Fibroblast of lung (primary cell): ENCODE results near the gene STXBP6. TPM values are rescaled to one million over a fixed set of nuclear protein-coding genes. Genes with fewer than 3 reads are reported as not detected.
A peak's percentile ranks its signal among the peaks of the same experiment; 100 is the strongest.

Experiments used
- DNase-seq, 2 donors: peaks; one replicate each; pipeline versions ENCODE4 v3.0.0 to v3.0.0-alpha.2; 2010; ENCODE audit warnings: low read depth in 2 of 2
- H2AFZ ChIP-seq: 2 replicates; pipeline ENCODE4 v1.5.1; 2012; ENCODE audit warnings: low read length, control low read depth, inconsistent platforms
- H3K27ac ChIP-seq: 2 replicates; pipeline ENCODE4 v1.5.1; 2011; ENCODE audit warnings: low read length, control low read depth; ENCODE audit not compliant: insufficient read depth
- H3K27me3 ChIP-seq: 2 replicates; pipeline ENCODE4 v1.5.1; 2011; ENCODE audit warnings: mild to moderate bottlenecking, low read length; ENCODE audit not compliant: control insufficient read depth, insufficient read depth
- H3K36me3 ChIP-seq: 2 replicates; pipeline ENCODE4 v1.5.1; 2011; ENCODE audit warnings: low read length; ENCODE audit not compliant: control insufficient read depth, insufficient read depth
- H3K4me1 ChIP-seq: 2 replicates; pipeline ENCODE4 v1.5.1; 2011; ENCODE audit warnings: low read length; ENCODE audit not compliant: control insufficient read depth, insufficient read depth; ENCODE audit errors: extremely low read depth
- H3K4me2 ChIP-seq: 2 replicates; pipeline ENCODE4 v1.5.1; 2011; ENCODE audit warnings: low read length, control low read depth; ENCODE audit not compliant: insufficient read depth; ENCODE audit errors: extremely low read depth
- H3K4me3 ChIP-seq, 4 experiments: fragments of 200-600 bp in 1 of 4; sonication (generic) in 1 of 4; replicated peaks in 1 of 4; 2 replicates each; pipeline ENCODE4 v1.5.1; 2011 to 2016; ENCODE audit warnings: low read length in 4 of 4, low read depth in 3 of 4, mild to moderate bottlenecking in 3 of 4, control low read depth in 2 of 4, inconsistent platforms in 1 of 4, mixed read lengths in 1 of 4; ENCODE audit not compliant: insufficient read depth in 1 of 4; ENCODE audit errors: control extremely low read depth in 1 of 4
- H3K79me2 ChIP-seq: 2 replicates; pipeline ENCODE4 v1.5.1; 2012; ENCODE audit warnings: mild to moderate bottlenecking, low read length, inconsistent platforms; ENCODE audit not compliant: control insufficient read depth, insufficient read depth
- H3K9ac ChIP-seq: 2 replicates; pipeline ENCODE4 v1.5.1; 2011; ENCODE audit warnings: mild to moderate bottlenecking, low read length, control low read depth; ENCODE audit not compliant: insufficient read depth
- H3K9me3 ChIP-seq: 2 replicates; pipeline ENCODE4 v1.5.1; 2012; ENCODE audit warnings: low read depth, low read length; ENCODE audit not compliant: control insufficient read depth, insufficient read depth
- H4K20me1 ChIP-seq: 2 replicates; pipeline ENCODE4 v1.5.1; 2011; ENCODE audit warnings: low read length; ENCODE audit not compliant: control insufficient read depth, insufficient read depth; ENCODE audit errors: extremely low read depth
- CTCF ChIP-seq, 2 donors: IDR thresholded peaks in 1 of 2; conservative IDR thresholded peaks in 1 of 2; 1 replicate in 1 of 2; 2 replicates in 1 of 2; pipeline ENCODE4 v1.5.1; 2011 to 2012; ENCODE audit warnings: low read length in 2 of 2, control low read depth in 1 of 2, inconsistent platforms in 1 of 2, low read depth in 1 of 2, mild to moderate bottlenecking in 1 of 2
- EZH2 ChIP-seq: IDR thresholded peaks from 2 replicates; pipeline ENCODE4 v1.5.1; 2012; ENCODE audit warnings: low read length, control low read depth, mild to moderate bottlenecking; ENCODE audit errors: missing control alignments
- polyA plus RNA-seq, 2 donors: library from polyadenylated mRNA; depleted of rRNA in 1 of 2; stranded (reverse) in 1 of 2; unstranded in 1 of 2; fragments of >200 nt; gene quantifications; 2 replicates each; pipeline ENCODE4 v1.2.1, GENCODE V29; 2011 to 2012; ENCODE audit warnings: missing spikeins in 1 of 2
- total RNA-seq: library from RNA; depleted of rRNA; stranded (reverse); fragments of >200 nt; gene quantifications from 2 replicates; pipeline ENCODE4 v1.2.1, GENCODE V29; 2014

Gene STXBP6
- total and polyA plus RNA-seq, 2 donors (not counting 1 experiment from before 2014, with no cell fraction given): 4.5 to 17.8 TPM

- no peak overlapping the region for H3K27ac ChIP-seq
- TF ChIP-seq CTCF (conservative IDR thresholded peaks at IDR 0.05 in 1 of 2, IDR thresholded peaks at IDR 0.05 in 1 of 2; ENCODE audit: low read depth in 1 of 2, low read length in 2 of 2): no peak
- TF ChIP-seq EZH2: no peak
- H3K9me3 ChIP-seq: no peaks in the 10 kb centered on the region
- H3K9ac ChIP-seq: no peak overlapping the region
- DNase-seq: no peak
- H3K79me2 ChIP-seq: no peaks in the 10 kb centered on the region
- H2AFZ ChIP-seq: no peak overlapping the region
- H3K4me1 ChIP-seq: peaks cover 8% of the 10 kb centered on the region
- no peaks in the 10 kb centered on the region for H3K27me3 ChIP-seq
- no peak overlapping the region for H3K4me2 ChIP-seq
- no peaks in the 10 kb centered on the region for H3K36me3 ChIP-seq
- H4K20me1 ChIP-seq: no peaks in the 10 kb centered on the region
- H3K4me3 ChIP-seq: no peak overlapping the region
Measured at GRCh38 chr14:25052385-25052784, 2.4 kb upstream of the STXBP6 start.

GRCh38 chr14:25050269-25051150, 563 bp upstream of the STXBP6 start:
- Histone ChIP-seq H4K20me1 (no peaks in the 10 kb centered on the region), H3K4me2 (peak overlapping the region; percentile 42), H3K9me3 (no peaks in the 10 kb centered on the region), H3K27me3 (no peaks in the 10 kb centered on the region), H3K79me2 (no peaks in the 10 kb centered on the region), H3K36me3 (no peaks in the 10 kb centered on the region), H3K9ac (peak overlapping the region; percentile 21), H3K4me3 (peak overlapping the region; percentile 65 to 70 (median 67)), H2AFZ (no peak overlapping the region), H3K4me1 (no peaks in the 10 kb centered on the region), H3K27ac (peak overlapping the region; percentile 3)
- TF ChIP-seq EZH2 (no peak), CTCF (conservative IDR thresholded peaks at IDR 0.05 in 1 of 2, IDR thresholded peaks at IDR 0.05 in 1 of 2; ENCODE audit: low read depth in 1 of 2, low read length in 2 of 2) (no peak)
- DNase-seq: peak; percentile 80 to 88

GRCh38 chr14:25049093-25049567, 817 bp downstream of the STXBP6 start:
- Histone ChIP-seq H3K9ac (peak overlapping the region; percentile 57), H3K79me2 (no peaks in the 10 kb centered on the region), H3K4me3 (peak overlapping the region; percentile 46 to 70 (median 66)), H3K9me3 (no peaks in the 10 kb centered on the region), H3K36me3 (no peaks in the 10 kb centered on the region), H3K4me2 (peak overlapping the region; percentile 72), H4K20me1 (no peaks in the 10 kb centered on the region), H3K27me3 (no peaks in the 10 kb centered on the region), H3K4me1 (no peaks in the 10 kb centered on the region), H2AFZ (peak overlapping the region; percentile 74), H3K27ac (peak overlapping the region; percentile 38)
- peak; percentile 14 to 24 for DNase-seq
- TF ChIP-seq EZH2 (no peak), CTCF (conservative IDR thresholded peaks at IDR 0.05 in 1 of 2, IDR thresholded peaks at IDR 0.05 in 1 of 2; ENCODE audit: low read depth in 1 of 2, low read length in 2 of 2) (no peak)
